GM12878 (cell line): ENCODE data around the gene PKMYT1. TPM values are rescaled to one million over a fixed set of nuclear protein-coding genes. Genes with fewer than 3 reads are reported as not detected.

Experiments
- ATAC-seq: fragments of 200-7000 bp; cut with Tn5 transposase; 3 replicates; pipeline ENCODE4 v1.9.1; 2020; ENCODE audit warnings: mild to moderate bottlenecking, moderate library complexity
- BruUV-seq: library from RNA; stranded (reverse); fragments of 400-500 nt; replicated peaks from 2 replicates; lab custom pipeline; 2021; lab: Mats Ljungman, UMichigan
- CTCF ChIA-PET: fragments of 300-600 bp; sonication (Branson Sonifier 250); formaldehyde crosslinking; extraction: SDS; loops from one replicate; lab custom pipeline; 2021; ENCODE audit warnings: inconsistent platforms; lab: Yijun Ruan, JAX
- POLR2A ChIA-PET: fragments of 350-600 bp; formaldehyde crosslinking; extraction: SDS; loops from one replicate; lab custom pipeline; 2021; ENCODE audit warnings: inconsistent platforms; lab: Charles Lee
- RAD21 ChIA-PET: fragments of 300-600 bp; sonication (Branson Sonifier 250); formaldehyde crosslinking; loops from one replicate; lab custom pipeline; 2023; ENCODE audit warnings: antibody characterized with exemption; ENCODE audit not compliant: unreplicated experiment; lab: Charles Lee
- SMC1A ChIA-PET: fragments of 300-600 bp; sonication (Branson Sonifier 250); formaldehyde crosslinking; loops from one replicate; lab custom pipeline; 2023; ENCODE audit not compliant: unreplicated experiment, uncharacterized antibody; lab: Charles Lee
- DNase-seq: peaks from one replicate; pipeline ENCODE4 v3.0.0-alpha.2; 2011; ENCODE audit warnings: low read depth, low spot score
- FAIRE-seq: peaks from 3 replicates; lab custom pipeline; 2011; peaks lifted over from hg19 to GRCh38; lab: Jason Lieb, UNC
- H2AFZ ChIP-seq: 2 replicates; pipeline ENCODE4 v1.6.0; 2011; ENCODE audit warnings: low read depth, low read length, control low read depth; ENCODE audit not compliant: control insufficient read depth
- H3K27ac ChIP-seq: 2 replicates; pipeline ENCODE4 v1.5.1; 2011; ENCODE audit warnings: control low read depth; ENCODE audit not compliant: control insufficient read depth, insufficient read depth
- H3K27me3 ChIP-seq, 2 experiments: replicated peaks in 1 of 2; 2 replicates each; pipeline versions ENCODE4 v1.6.0 to v1.6.1; 2011; ENCODE audit warnings: low read length in 1 of 2; ENCODE audit not compliant: control insufficient read depth in 2 of 2, insufficient read depth in 2 of 2
- H3K36me3 ChIP-seq, 2 experiments: 2 replicates each; pipeline ENCODE4 v1.5.1; 2011; ENCODE audit warnings: low read length in 1 of 2; ENCODE audit not compliant: control insufficient read depth in 2 of 2, insufficient read depth in 2 of 2
- H3K4me1 ChIP-seq: 2 replicates; pipeline ENCODE4 v1.6.1; 2011; ENCODE audit warnings: mild to moderate bottlenecking, low read length, moderate library complexity, mixed read lengths; ENCODE audit not compliant: control insufficient read depth, insufficient read depth
- H3K4me2 ChIP-seq: 2 replicates; pipeline ENCODE4 v1.6.0; 2011; ENCODE audit warnings: control low read depth; ENCODE audit not compliant: control insufficient read depth, insufficient read depth
- H3K4me3 ChIP-seq: fragments of 200-600 bp; sonication (generic); 2 replicates; pipeline ENCODE4 v1.5.1; 2016
- H3K79me2 ChIP-seq: 2 replicates; pipeline ENCODE4 v1.6.0; 2011; ENCODE audit warnings: low read length; ENCODE audit not compliant: control insufficient read depth, insufficient read depth
- H3K9ac ChIP-seq: 2 replicates; pipeline ENCODE4 v1.8.0; 2011; ENCODE audit warnings: low read length, control low read depth, mixed read lengths; ENCODE audit not compliant: control insufficient read depth, insufficient read depth
- H3K9me3 ChIP-seq: replicated peaks from 3 replicates; pipeline ENCODE4 v1.5.1; 2011; ENCODE audit warnings: mild to moderate bottlenecking, low read length; ENCODE audit not compliant: control insufficient read depth, insufficient read depth
- H4K20me1 ChIP-seq: 2 replicates; pipeline ENCODE4 v1.6.0; 2011; ENCODE audit not compliant: control insufficient read depth, insufficient read depth
- HDGF ChIP-seq: fragments of 450-650 bp; IDR thresholded peaks from 2 replicates; pipeline ENCODE4 v1.6.1; 2016; ENCODE audit warnings: antibody characterized with exemption
- WGBS: methylation state at CpG from one replicate; pipeline ENCODE4 v1.1.6; 2016; ENCODE audit warnings: low lambda C conversion rate; ENCODE audit not compliant: insufficient replicate concordance, insufficient coverage; ENCODE audit errors: missing lambda C conversion rate; 5-methylcytosine and 5-hydroxymethylcytosine counted together
- in situ Hi-C: fragments of 300-500 bp; cut with MboI; formaldehyde crosslinking; loops from 9 replicates; pipeline ENCODE4 v1.14.3; 2018; ENCODE audit warnings: mixed read lengths
- intact Hi-C: fragments of 100-400 bp; cut with micrococcal nuclease; formaldehyde crosslinking; loops from one replicate; pipeline ENCODE4 v1.14.2; 2022; ENCODE audit not compliant: unreplicated experiment
- polyA plus RNA-seq, 11 experiments: library from polyadenylated mRNA; depleted of rRNA in 4 of 11; unstranded in 6 of 11; stranded (reverse) in 5 of 11; fragments of >200 nt; fragmentation: Nextera tagmentation in 4 of 11; fragmentation: Illumina TruSeq in 1 of 11; extraction: Ambion mirVana in 4 of 11; extraction: Trizol in 1 of 11; gene quantifications; 1 replicate in 1 of 11; 2 replicates in 10 of 11; pipeline versions ENCODE4 v1.2.1 to v1.2.3, GENCODE V29; 2011 to 2016; ENCODE audit warnings: inconsistent platforms in 2 of 11, missing spikeins in 2 of 11, low read depth in 1 of 11
- total RNA-seq, 4 experiments: library from RNA; depleted of rRNA in 3 of 4; stranded (reverse); fragments of >200 nt in 3 of 4; fragmentation: Illumina TruSeq in 1 of 4; extraction: Trizol in 1 of 4; gene quantifications; 2 replicates each; pipeline versions ENCODE4 v1.2.1 to v1.2.3, GENCODE V29; 2013 to 2021
- TF ChIP-seq, protein P1 (sequence below): fragments of 450-650 bp; formaldehyde crosslinking; IDR thresholded peaks from 2 replicates; pipeline ENCODE4 v1.4.0; 2022; ENCODE audit warnings: mild to moderate bottlenecking, moderate library complexity
- TF ChIP-seq, protein P2 (sequence below), 3 experiments: IDR thresholded peaks in 2 of 3; conservative IDR thresholded peaks in 1 of 3; 2 replicates each; pipeline ENCODE4 v1.5.1; 2011; ENCODE audit warnings: low read depth in 3 of 3, low read length in 3 of 3, mild to moderate bottlenecking in 3 of 3, control low read depth in 2 of 3, moderate library complexity in 2 of 3, inconsistent platforms in 1 of 3, mixed read lengths in 1 of 3; ENCODE audit not compliant: control insufficient read depth in 2 of 3, insufficient read depth in 1 of 3; ENCODE audit errors: extremely low read depth in 1 of 3

The PKMYT1 gene
- total and polyA plus RNA-seq, 10 of the 15 experiments (the other 5 are each of a cell fraction or from before 2014, with no cell fraction given) = 4.6 to 101 (median 29.9) TPM

DNA sequence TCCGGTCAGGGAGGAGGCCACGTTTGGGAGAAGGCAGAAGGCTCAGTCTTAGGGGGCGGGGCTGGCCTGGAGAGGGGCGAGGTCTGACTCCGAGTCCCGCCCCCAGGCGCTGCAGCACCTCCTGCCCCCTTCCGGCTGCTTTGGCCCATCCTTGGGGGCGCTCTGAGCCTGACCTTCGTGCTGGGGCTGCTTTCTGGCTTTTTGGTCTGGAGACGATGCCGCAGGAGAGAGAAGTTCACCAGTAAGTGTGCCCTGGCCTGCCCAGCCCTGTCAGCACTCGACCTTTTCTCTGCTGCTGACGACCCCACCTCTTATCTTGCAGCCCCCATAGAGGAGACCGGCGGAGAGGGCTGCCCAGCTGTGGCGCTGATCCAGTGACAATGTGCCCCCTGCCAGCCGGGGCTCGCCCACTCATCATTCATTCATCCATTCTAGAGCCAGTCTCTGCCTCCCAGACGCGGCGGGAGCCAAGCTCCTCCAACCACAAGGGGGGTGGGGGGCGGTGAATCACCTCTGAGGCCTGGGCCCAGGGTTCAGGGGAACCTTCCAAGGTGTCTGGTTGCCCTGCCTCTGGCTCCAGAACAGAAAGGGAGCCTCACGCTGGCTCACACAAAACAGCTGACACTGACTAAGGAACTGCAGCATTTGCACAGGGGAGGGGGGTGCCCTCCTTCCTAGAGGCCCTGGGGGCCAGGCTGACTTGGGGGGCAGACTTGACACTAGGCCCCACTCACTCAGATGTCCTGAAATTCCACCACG, 41.4 kb upstream of the PKMYT1 start:
- no peak overlapping the region for H3K9ac ChIP-seq
- in situ Hi-C loops (no loop called here), intact Hi-C loops (no loop called here)
- no peaks in the 10 kb centered on the region for H3K27me3 ChIP-seq
- H4K20me1 ChIP-seq = no peaks in the 10 kb centered on the region
- ATAC-seq = peak; percentile 66
- POLR2A ChIA-PET = interaction anchor here (1.4 to 2.4 kb wide), 2 partner anchors 113 to 129 kb away, joined by 4 to 7 read pairs; partner anchors contain the start of gene ZNF213
- H3K79me2 ChIP-seq = no peaks in the 10 kb centered on the region
- SMC1A ChIA-PET = interaction anchor here (1.3 to 10.1 kb wide), 3 partner anchors 16 to 108 kb away, joined by 3 to 91 read pairs (median 3); no protein-coding TSS in a partner anchor
- peaks cover 25% of the 10 kb centered on the region for H3K4me1 ChIP-seq
- no peak overlapping the region; the same call in 1 of the 2 replicates for H3K27ac ChIP-seq
- H3K4me3 ChIP-seq = peak overlapping the region; percentile 73
- peaks cover 0 to 2% of the 10 kb centered on the region in 2 experiments; a peak in 3 of 4 replicates for H3K36me3 ChIP-seq
- no TSS peak for BruUV-seq
- RAD21 ChIA-PET = interaction anchor here (1.7 to 4.4 kb wide), 5 partner anchors 10 to 37 kb away, joined by 5 to 34 read pairs (median 7); no protein-coding TSS in a partner anchor
- CTCF ChIA-PET = interaction anchor here (0.5 to 18.2 kb wide), 6 partner anchors 7 to 154 kb away, joined by 3 to 421 read pairs (median 6); no protein-coding TSS in a partner anchor
- H3K4me2 ChIP-seq = peak overlapping the region; percentile 83
- peak overlapping the region; percentile 62; the same call in 1 of the 2 replicates for H2AFZ ChIP-seq
- FAIRE-seq = no peak
- peak; percentile 35 for TF ChIP-seq HDGF
- TF ChIP-seq, protein P1, sequence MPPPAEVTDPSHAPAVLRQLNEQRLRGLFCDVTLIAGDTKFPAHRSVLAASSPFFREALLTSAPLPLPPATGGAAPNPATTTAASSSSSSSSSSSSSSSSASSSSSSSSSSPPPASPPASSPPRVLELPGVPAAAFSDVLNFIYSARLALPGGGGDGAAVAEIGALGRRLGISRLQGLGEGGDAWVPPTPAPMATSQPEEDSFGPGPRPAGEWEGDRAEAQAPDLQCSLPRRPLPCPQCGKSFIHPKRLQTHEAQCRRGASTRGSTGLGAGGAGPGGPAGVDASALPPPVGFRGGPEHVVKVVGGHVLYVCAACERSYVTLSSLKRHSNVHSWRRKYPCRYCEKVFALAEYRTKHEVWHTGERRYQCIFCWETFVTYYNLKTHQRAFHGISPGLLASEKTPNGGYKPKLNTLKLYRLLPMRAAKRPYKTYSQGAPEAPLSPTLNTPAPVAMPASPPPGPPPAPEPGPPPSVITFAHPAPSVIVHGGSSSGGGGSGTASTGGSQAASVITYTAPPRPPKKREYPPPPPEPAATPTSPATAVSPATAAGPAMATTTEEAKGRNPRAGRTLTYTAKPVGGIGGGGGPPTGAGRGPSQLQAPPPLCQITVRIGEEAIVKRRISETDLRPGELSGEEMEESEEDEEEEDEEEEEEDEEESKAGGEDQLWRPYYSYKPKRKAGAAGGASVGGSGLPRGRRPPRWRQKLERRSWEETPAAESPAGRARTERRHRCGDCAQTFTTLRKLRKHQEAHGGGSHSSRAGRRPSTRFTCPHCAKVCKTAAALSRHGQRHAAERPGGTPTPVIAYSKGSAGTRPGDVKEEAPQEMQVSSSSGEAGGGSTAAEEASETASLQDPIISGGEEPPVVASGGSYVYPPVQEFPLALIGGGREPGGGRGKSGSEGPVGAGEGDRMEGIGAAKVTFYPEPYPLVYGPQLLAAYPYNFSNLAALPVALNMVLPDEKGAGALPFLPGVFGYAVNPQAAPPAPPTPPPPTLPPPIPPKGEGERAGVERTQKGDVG = no peak
- TF ChIP-seq, protein P2, sequence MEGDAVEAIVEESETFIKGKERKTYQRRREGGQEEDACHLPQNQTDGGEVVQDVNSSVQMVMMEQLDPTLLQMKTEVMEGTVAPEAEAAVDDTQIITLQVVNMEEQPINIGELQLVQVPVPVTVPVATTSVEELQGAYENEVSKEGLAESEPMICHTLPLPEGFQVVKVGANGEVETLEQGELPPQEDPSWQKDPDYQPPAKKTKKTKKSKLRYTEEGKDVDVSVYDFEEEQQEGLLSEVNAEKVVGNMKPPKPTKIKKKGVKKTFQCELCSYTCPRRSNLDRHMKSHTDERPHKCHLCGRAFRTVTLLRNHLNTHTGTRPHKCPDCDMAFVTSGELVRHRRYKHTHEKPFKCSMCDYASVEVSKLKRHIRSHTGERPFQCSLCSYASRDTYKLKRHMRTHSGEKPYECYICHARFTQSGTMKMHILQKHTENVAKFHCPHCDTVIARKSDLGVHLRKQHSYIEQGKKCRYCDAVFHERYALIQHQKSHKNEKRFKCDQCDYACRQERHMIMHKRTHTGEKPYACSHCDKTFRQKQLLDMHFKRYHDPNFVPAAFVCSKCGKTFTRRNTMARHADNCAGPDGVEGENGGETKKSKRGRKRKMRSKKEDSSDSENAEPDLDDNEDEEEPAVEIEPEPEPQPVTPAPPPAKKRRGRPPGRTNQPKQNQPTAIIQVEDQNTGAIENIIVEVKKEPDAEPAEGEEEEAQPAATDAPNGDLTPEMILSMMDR (IDR thresholded peaks at IDR 0.05 in 2 of 3, conservative IDR thresholded peaks at IDR 0.05 in 1 of 3; ENCODE audit: control insufficient read depth in 2 of 3, extremely low read depth in 1 of 3, insufficient read depth in 1 of 3, low read depth in 3 of 3, low read length in 3 of 3) = peak; percentile 28 to 49 (median 32); a peak in 5 of 6 replicates
- DNase-seq = no peak
- H3K9me3 ChIP-seq = no peaks in the 10 kb centered on the region
- WGBS = 29% methylated on average over 25 of the region's 25 CpGs
